ENCODE measurements around the gene TEPSIN.

The TEPSIN gene, protein sequence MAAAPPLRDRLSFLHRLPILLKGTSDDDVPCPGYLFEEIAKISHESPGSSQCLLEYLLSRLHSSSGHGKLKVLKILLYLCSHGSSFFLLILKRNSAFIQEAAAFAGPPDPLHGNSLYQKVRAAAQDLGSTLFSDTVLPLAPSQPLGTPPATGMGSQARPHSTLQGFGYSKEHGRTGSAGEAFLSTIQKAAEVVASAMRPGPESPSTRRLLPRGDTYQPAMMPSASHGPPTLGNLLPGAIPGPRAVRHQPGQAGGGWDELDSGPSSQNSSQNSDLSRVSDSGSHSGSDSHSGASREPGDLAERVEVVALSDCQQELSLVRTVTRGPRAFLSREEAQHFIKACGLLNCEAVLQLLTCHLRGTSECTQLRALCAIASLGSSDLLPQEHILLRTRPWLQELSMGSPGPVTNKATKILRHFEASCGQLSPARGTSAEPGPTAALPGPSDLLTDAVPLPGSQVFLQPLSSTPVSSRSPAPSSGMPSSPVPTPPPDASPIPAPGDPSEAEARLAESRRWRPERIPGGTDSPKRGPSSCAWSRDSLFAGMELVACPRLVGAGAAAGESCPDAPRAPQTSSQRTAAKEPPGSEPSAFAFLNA

DNA sequence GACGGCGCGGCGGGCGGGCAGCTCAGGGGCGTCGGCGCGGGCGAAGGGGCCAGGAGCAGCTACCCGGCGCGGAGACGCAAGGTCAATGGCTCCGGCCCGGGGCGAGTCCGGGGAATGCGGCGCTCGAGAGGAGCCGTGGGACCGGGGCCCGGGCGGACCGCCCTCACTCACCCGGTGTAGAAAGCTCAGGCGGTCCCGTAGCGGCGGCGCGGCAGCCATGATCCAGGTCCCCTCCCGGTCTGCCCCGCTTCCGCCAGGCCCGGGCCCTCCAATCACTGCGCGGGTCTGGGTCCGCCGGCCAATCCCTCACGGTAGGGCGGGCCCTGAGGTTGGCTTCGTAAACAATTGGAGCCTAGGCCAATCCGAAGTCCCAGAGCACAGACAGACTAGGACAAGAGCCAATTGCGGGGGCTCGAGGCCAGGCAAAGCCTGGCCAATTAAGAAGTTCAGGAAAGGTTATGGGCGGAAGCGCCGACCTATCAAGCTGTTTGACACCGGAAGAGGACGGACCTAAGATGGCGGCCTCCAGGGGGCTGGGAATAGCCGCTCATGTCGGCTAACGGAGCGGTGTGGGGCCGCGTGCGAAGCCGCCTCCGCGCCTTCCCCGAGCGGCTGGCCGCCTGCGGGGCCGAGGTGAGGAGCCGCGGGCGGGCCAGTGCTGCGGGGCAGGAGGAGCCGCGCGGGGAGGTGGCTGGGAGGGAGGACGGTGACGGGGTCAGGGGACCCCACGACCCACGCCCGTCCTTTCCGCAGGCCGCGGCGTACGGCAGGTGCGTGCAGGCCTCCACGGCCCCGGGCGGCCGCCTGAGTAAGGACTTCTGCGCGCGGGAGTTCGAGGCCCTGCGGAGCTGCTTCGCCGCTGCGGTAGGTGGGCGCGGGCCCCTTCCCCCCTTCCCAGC, at the start of gene TEPSIN, which contains the start of gene NDUFAF8:
TEPSIN (minus strand) TSS at position 241 of the 899 bp plus-strand sequence; CDS start at position 219, 22 bp downstream.
NDUFAF8 (plus strand) TSS at position 504 of the 899 bp plus-strand sequence; CDS start at position 550, 46 bp downstream.
- DNase-seq: peak; percentile 98

DNA sequence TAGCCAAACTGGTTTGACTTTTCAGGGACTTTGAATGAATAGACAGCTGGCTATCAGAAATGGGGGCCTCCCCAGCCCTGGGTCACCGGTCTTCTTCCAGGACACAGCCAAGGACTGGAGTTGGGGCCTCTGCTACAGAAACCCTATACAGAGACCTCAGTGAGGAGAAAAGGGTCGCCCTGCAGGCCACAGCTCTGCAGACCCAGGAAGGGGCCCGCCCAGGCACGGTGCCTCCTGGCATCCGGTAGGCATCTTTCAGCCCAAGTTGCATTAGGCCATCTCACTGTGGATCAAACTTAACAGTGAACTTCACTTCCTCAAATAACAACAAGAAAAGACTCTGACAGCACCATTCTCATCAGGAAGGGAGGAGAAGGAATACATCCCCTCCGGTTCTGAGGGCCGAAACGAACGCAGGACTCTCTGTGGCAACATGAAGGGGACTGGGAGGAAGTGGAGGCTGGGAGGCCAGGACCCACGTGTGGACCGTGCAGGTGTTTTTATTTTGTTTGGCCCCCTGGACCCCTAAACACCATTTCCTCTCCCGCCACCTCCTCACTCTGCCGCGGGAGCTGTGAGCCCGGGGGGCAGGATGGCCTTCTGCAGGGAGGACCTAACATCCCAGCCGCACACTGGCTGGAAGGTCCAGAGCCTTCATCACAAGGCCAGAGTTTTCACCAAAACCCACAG, 49.0 kb upstream of the TEPSIN start:
- no peak for DNase-seq

DNA sequence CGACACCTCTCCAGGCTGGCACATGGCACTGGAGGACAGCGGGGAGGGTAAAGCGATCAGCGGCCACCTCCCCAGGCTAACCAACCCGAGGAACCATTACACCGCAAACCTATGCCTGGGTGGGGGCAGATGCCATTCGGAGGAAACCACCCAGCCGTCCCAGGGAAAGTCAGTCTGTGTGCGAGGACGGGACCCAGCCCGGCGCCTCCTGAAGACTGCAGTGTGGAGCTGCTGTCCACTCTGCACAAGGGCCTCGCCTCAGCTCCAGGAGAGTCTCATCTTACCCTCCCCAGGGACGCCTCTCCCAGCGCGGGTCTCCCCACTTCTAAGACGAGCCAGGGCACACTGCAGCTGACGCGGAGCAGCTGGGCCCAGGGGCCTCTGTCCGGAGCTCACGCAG, 48.3 kb upstream of the TEPSIN start:
- no peak for DNase-seq

- DNase-seq: no peak
These were observed 47.8 kb upstream of the TEPSIN start for GRCh38 chr17:81286491-81287145.

DNA sequence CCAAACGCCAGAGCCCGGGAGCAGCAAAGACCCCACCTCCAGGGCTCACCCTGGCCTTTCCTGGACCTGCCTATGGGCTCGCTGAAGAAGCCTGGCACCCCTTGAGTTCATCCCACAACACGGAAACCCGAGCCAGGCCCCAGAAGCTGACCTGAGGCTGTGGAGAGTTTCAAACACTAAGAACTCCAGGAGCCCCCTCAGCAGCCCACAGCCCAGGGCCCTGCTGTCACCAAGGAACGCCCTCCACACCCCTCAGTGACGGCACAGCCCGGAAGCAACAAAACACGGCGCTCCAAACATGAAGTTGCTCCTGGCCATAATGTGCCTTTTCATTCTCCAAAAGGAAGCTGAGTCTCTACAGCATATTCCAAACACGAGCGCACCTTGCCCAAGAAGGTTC, 47.0 kb upstream of the TEPSIN start:
- DNase-seq: no peak

- peak; percentile 85 for DNase-seq
These were observed 46.5 kb upstream of the TEPSIN start for GRCh38 chr17:81285179-81285878.

DNA sequence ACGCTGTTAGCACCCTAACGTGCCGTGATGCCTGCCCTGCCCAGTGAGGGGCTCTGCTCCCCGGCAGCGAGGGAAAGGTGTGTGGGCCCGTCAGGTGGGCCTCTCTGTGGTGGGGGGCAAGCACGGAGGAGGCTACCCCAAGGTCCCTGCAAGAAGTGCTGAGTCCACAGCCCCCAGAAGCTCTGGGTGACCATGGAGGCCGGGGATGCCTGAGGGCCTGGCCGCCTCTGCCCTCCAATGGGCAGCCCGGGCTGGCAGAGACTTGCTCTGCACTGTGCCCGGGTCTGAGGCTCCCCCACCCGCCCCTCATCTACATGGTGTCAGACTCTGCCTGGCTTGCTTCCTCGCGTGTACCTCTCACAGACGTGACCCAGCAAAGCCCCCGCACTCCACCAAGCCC, 44.0 kb upstream of the TEPSIN start:
- DNase-seq: no peak

- DNase-seq: no peak
These were observed 43.3 kb upstream of the TEPSIN start for GRCh38 chr17:81282141-81282540.

GRCh38 chr17:81280571-81280970, 41.7 kb upstream of the TEPSIN start:
- no peak for DNase-seq

DNA sequence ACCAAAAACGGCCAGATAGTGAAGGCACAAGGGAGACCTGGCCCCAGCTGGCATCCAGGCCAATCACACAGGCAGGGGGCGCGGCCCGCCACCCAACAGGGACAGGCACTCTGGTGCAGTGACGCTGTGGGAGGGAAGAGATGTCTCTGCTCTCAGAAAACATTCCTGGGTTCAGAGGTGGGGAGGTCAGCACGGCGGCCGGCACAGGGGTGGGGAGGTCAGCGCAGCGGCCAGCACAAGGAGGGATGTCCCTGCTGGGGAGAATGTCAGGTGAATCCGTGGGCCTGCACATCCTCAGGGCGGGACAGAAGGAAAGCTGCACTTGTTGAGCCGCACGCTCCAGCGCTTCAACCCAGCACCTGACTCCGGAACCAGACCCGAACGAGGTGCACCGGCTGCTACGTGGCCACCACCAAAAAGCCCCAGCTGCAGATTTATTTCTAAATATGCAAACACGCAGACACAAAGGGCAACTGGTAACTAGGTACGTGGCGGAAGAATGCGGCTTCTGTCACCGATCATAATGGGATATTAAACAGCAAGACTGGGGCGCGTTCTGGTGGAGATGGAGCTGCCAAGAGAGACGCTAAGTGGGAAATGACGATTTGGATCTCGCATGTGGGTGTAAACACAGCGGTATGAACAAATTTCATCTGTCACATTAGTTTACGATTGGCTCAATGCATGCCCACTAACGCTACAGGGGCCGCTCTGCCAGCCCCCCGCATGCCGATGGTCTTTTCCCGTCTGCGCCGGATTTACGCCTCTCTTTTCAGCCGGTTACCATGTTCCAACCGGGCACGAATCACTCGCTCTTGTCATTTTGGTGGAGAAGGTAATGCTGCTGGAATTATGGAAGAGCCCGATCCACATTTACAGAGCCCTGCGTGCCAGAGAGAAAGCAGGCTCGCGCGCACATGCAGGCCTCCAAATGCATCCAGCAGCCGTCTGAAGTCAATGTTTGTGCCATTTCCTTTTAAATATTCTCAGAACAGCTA, 40.7 kb upstream of the TEPSIN start:
- no peak for DNase-seq

GRCh38 chr17:81278831-81279230, 40.0 kb upstream of the TEPSIN start:
- DNase-seq: no peak

DNA sequence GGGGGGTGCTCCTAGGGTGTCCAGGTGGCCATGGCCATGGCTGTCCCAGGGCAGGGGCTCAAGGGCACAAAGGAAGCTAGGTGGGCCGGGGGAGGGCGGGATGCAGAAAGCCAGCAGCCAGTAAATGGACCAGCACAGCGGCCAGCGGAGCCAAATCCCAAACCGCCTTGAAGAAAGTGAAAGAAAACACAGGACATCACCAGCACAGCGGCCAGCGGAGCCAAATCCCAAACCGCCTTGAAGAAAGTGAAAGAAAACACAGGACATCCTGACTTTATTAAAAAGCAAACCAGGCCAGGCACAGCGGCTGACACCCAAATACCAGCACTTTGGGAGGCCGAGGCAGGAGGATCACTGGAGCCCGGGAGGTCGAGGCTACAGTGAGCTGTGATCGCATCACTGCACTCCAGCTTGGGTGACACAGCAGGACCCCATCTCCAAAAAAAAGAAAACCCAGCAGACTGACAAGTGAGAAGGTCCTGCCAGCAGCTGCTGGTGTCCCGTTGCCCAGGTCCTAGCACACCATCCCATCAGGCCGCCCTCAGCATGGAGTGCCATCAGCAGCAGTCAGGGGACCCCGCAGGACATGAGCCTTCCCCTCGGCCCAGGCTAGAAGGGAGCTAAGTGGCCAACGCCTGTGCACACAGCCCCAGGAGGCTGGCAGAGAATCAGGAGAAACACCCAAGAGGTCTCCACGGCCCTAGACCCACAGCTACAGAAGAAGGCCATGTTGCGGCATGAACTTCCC, 39.3 kb upstream of the TEPSIN start:
- no peak for DNase-seq

DNA sequence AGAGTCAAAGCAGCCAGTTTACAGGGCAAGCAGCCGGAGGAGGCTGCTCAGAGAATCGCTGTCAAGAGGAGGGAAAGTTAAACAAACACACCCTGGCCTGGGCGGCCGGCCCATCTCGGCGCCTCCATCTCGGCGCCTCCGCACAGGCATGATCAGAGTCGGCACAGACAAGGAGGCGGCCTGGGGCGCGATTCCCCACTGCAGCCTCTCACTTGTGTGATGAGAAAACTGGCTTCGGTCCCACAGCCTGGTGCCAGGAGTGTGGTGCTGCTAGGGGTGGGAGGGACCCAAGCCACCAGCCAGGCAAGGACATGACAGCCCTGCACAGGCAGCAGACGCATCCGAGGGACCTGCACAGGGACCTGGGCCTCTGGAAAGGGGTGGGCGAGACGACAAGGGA, 38.6 kb upstream of the TEPSIN start:
- DNase-seq: no peak

DNA sequence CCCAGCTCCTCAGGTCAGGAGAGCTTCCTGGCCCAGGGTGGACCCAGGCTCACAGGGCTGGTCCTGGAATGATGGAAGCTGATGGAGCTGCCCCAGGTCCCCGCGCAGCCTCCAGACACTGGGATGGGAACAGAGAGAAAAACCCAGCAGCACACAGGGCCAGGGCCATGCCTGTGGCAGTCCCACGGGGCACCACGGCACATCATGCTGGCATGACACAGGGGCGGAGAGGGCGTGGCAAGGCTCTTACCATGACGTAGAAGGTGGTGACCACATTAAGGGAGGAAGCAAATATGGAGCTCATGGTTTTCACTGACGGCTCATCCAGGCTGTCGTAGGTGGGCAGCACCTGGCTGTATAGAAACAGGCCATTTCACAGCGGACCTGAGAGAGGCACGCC, 37.9 kb upstream of the TEPSIN start:
- DNase-seq: no peak

DNA sequence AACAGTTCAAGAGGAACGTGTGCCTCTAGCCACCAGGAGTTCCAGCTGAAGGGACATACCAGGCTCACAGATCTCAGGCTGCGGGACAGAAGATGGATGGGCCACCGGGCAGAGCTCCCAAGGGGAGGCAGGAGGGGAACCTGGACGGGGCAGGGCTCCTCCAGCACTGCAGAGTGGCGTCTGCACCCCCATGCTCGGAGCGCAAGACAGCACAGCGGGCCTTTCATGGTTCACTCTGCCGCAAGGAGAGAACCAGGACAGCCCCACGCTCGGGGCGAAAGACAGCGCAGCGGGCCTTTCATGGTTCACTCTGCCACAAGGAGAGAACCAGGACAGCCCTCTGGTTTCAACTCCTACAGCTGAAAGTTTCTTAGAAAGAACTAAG, 35.6 kb upstream of the TEPSIN start:
- DNase-seq: no peak

- DNase-seq: no peak
These were observed 35.0 kb upstream of the TEPSIN start for GRCh38 chr17:81273698-81274470.

DNA sequence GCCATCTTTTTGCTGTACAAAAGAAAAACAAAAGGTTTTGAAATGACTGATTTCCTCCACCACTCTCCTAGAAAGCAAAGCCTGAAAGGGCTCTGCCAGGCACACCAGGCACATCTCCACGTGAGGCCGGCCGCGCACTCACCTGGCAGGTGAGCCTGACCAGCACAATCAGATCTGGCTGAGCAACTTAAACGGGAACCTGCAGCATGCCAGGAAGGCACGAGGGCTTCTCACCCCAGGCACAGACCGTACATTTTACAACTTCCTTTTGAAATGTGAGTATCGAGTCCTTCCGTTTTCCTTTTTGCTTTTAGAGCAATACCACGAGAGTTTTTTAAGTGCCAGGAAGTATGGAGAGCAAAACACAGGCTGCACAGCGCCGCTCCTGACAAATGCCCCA, 33.8 kb upstream of the TEPSIN start:
- no peak for DNase-seq

DNA sequence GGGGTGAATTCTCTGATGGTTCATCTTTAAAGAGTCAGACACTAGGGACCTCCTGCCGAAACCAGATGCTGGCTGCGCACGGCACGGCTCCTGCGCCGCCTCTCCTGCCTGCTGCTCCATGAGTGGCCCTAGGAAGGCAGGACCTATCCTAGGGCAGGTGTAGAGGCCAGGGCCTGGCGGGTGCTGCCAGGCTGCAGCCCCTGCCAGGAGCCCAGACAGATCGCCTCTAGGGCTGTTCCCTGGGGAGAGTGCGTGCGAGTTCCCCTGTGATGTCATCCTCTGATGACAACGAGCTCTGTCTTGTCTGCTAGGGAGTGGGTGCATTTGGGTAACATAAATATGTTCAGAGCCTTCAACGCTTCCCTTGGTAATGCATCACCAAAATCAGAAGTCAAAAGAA, 32.4 kb upstream of the TEPSIN start:
- no peak for DNase-seq

GRCh38 chr17:81270279-81270678, 31.4 kb upstream of the TEPSIN start:
- no peak for DNase-seq
